GM12873 (cell line): ENCODE data around the gene NR4A2.

Experiments
- CTCF ChIP-seq: IDR thresholded peaks from 2 replicates; pipeline ENCODE4 v1.5.1; 2012; ENCODE audit warnings: low read depth, mild to moderate bottlenecking, moderate library complexity, low read length, control low read depth; ENCODE audit not compliant: insufficient read depth; ENCODE audit errors: missing control alignments

The NR4A2 gene

GRCh38 chr2:156339110-156339847, 6.8 kb upstream of the NR4A2 start:
- TF ChIP-seq CTCF = no peak

- TF ChIP-seq CTCF = no peak
Measured at GRCh38 chr2:156338578-156338977, 6.1 kb upstream of the NR4A2 start.

- TF ChIP-seq CTCF = no peak
Measured at GRCh38 chr2:156334496-156335478, 2.3 kb upstream of the NR4A2 start.

- TF ChIP-seq CTCF = no peak
Measured at GRCh38 chr2:156333951-156334495, 1.5 kb upstream of the NR4A2 start.

GRCh38 chr2:156333274-156333950, 891 bp upstream of the NR4A2 start:
- TF ChIP-seq CTCF = no peak

- no peak for TF ChIP-seq CTCF
Measured at GRCh38 chr2:156332284-156332533, 312 bp downstream of the NR4A2 start.
